ENCODE results near the gene RAB7B. TPM values are rescaled to one million over a fixed set of nuclear protein-coding genes. Genes with fewer than 3 reads are reported as not detected.
A peak's percentile ranks its signal among the peaks of the same experiment; 100 is the strongest.

The RAB7B gene
- total and polyA plus RNA-seq, 12 donors, result 0.17 to 3.5 (median 0.82) TPM

DNA sequence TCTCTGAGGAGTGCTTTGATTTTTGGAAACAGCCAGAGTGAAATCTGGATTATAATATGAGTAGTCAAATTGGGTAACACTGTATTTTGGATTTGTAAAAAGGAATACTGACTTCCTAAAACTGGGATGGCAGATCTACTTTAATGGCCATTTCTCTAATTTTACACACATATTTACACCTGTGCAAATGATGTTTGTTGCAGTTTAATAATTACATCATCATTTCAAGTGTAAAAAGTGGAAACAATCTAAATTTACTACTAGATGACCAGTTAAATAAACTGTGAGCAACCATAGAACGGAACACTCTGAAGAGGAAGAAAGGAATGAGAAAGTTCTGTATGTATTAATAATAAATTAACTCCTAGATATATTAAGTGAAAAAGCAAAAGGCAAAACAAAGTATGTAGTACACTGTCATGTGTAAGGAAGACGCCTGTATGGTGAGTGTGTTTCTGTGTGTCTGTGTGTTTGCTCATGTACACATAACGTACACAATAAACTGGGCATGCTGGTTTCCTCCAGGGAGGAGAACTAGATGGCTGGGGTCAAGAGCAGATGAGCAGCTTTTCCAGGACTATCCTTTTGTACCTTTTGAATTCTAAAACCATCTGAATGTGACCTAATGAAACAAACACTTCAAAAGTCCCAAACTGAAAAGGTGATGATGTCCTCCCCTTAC lies 46.9 kb upstream of the RAB7B start:
- no peaks in the 10 kb centered on the region for H3K9me3 ChIP-seq (replicated peaks in 1 of 3)
- no peak overlapping the region for H3K27ac ChIP-seq
- no peak for DNase-seq
- WGBS, 4 donors, result 69 to 80% (median 78%) methylated on average over 3 of the region's 3 CpGs
- no peaks in the 10 kb centered on the region for H3K36me3 ChIP-seq (replicated peaks in 1 of 2)
- H3K27me3 ChIP-seq, result peaks cover 6% of the 10 kb centered on the region
- intact Hi-C loops (cut with DNase I), result no loop called here
- no peak for TF ChIP-seq CTCF (IDR thresholded peaks at IDR 0.05)
- TF ChIP-seq POLR2A (IDR thresholded peaks at IDR 0.05), result no peak
- H3K4me1 ChIP-seq (replicated peaks in 1 of 2), result no peaks in the 10 kb centered on the region
- no peak overlapping the region for H3K4me3 ChIP-seq

- Histone ChIP-seq H3K9me3 (replicated peaks in 1 of 3) (no peaks in the 10 kb centered on the region), H3K4me3 (no peak overlapping the region), H3K27ac (no peak overlapping the region), H3K4me1 (replicated peaks in 1 of 2) (no peaks in the 10 kb centered on the region), H3K27me3 (peaks cover 6% of the 10 kb centered on the region), H3K36me3 (replicated peaks in 1 of 2) (no peaks in the 10 kb centered on the region)
- no peak for DNase-seq
- intact Hi-C loops (cut with DNase I), result no loop called here
- no peak for TF ChIP-seq POLR2A (IDR thresholded peaks at IDR 0.05)
- TF ChIP-seq CTCF (IDR thresholded peaks at IDR 0.05), result no peak
Observed at GRCh38 chr1:206049293-206049692, 46.1 kb upstream of the RAB7B start.

DNA sequence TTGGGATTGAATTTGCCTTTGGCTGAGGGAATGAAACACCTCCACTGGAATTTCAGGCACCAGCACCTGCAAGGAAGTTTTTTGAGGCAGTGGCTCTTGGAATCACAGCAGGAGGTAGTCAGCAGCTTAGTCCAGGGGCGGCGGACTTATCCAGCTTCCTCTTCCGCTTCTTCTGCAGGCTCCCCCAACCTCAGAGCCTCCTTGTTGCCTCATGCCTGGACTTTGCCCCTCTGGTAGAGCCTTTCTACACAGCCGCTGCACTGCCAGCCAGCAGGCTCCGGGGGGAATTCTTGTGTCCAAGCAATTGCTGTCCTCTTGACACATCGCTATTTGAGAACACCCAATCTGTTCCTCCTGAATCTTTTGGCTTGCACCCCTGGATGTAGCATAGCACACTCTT lies 45.4 kb upstream of the RAB7B start:
- H3K4me1 ChIP-seq (replicated peaks in 1 of 2), result no peaks in the 10 kb centered on the region
- no peak overlapping the region for H3K27ac ChIP-seq
- H3K4me3 ChIP-seq, result no peak overlapping the region
- DNase-seq, result peak in 4 of 7 donors; percentile 20 to 53 (median 24)
- H3K27me3 ChIP-seq, result peaks cover 6% of the 10 kb centered on the region
- WGBS, 4 donors, result 71 to 87% (median 76%) methylated on average over 4 to 6 of the region's 6 CpGs
- H3K9me3 ChIP-seq (replicated peaks in 1 of 3), result no peaks in the 10 kb centered on the region
- intact Hi-C loops (cut with DNase I), result no loop called here
- TF ChIP-seq POLR2A (IDR thresholded peaks at IDR 0.05), result no peak
- no peak for TF ChIP-seq CTCF (IDR thresholded peaks at IDR 0.05)
- H3K36me3 ChIP-seq (replicated peaks in 1 of 2), result no peaks in the 10 kb centered on the region

DNA sequence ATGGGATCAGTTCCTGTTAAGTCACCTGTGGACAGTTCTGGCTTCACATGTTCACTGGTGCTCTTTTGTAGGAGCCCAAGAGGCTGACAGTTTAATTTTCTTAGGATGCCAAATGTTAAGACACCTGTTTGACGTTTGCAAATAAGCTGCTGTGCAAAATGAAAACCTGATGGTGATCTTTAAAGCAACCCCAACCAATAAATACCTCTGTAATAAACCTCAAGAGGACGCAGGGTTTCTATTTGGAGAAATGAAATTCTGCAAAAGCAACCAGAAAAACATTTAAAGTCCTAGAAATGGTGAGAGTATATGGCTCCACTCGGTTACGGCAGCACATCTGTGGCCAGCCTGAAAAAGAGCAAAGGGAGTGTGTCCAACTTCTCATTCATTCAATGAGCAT lies 44.1 kb upstream of the RAB7B start:
- TF ChIP-seq CTCF (IDR thresholded peaks at IDR 0.05) (no peak), POLR2A (IDR thresholded peaks at IDR 0.05) (no peak)
- peaks cover 6% of the 10 kb centered on the region for H3K27me3 ChIP-seq
- H3K4me3 ChIP-seq, result no peak overlapping the region
- no peak for DNase-seq
- H3K36me3 ChIP-seq (replicated peaks in 1 of 2), result no peaks in the 10 kb centered on the region
- 49 to 69% (median 58%) methylated on average over 4 of the region's 4 CpGs for WGBS, 4 donors
- intact Hi-C loops (cut with DNase I), result no loop called here
- no peaks in the 10 kb centered on the region for H3K9me3 ChIP-seq (replicated peaks in 1 of 3)
- H3K27ac ChIP-seq, result no peak overlapping the region
- no peaks in the 10 kb centered on the region for H3K4me1 ChIP-seq (replicated peaks in 1 of 2)
